GM18517 (cell line): ENCODE data around the gene STK25.

ENCODE experiments used
- ATAC-seq: cut with Tn5 transposase; IDR thresholded peaks from one replicate; pipeline ENCODE4 v1.9.1; 2021; ENCODE audit warnings: mild to moderate bottlenecking, moderate library complexity; ENCODE audit not compliant: unreplicated experiment

Gene STK25

GRCh38 chr2:241496003-241496707 is 12.2 kb downstream of the STK25 start:
- ATAC-seq, result no peak

- no peak for ATAC-seq
Measured at GRCh38 chr2:241495172-241496002, 13.0 kb downstream of the STK25 start.

- ATAC-seq, result no peak
Measured at GRCh38 chr2:241494311-241494908, 14.0 kb downstream of the STK25 start.

GRCh38 chr2:241493092-241493491 is 15.3 kb downstream of the STK25 start:
- ATAC-seq, result no peak

GRCh38 chr2:241492174-241492565 is 16.2 kb downstream of the STK25 start:
- no peak for ATAC-seq

GRCh38 chr2:241491549-241492173 is 16.7 kb downstream of the STK25 start:
- no peak for ATAC-seq

- no peak for ATAC-seq
Measured at GRCh38 chr2:241490825-241491506, 17.4 kb downstream of the STK25 start.

GRCh38 chr2:241489733-241490680 is 18.4 kb downstream of the STK25 start:
- ATAC-seq, result no peak

GRCh38 chr2:241489088-241489487 is 19.3 kb downstream of the STK25 start:
- no peak for ATAC-seq

- no peak for ATAC-seq
Measured at GRCh38 chr2:241485172-241485911, 23.0 kb downstream of the STK25 start.

GRCh38 chr2:241483305-241483704 is 25.1 kb downstream of the STK25 start:
- ATAC-seq, result no peak

- ATAC-seq, result no peak
Measured at GRCh38 chr2:241482126-241482955, 26.0 kb downstream of the STK25 start.

GRCh38 chr2:241481687-241482086 is 26.7 kb downstream of the STK25 start:
- no peak for ATAC-seq

- no peak for ATAC-seq
Measured at GRCh38 chr2:241479026-241479898, 29.1 kb downstream of the STK25 start.

GRCh38 chr2:241478166-241478565 is 30.2 kb downstream of the STK25 start:
- no peak for ATAC-seq

GRCh38 chr2:241475267-241475666 is 33.1 kb downstream of the STK25 start:
- ATAC-seq, result no peak

GRCh38 chr2:241473399-241473798 is 35.0 kb downstream of the STK25 start:
- ATAC-seq, result no peak
